ENCODE measurements around the gene ARHGEF10L. TPM values are rescaled to one million over a fixed set of nuclear protein-coding genes. Genes with fewer than 3 reads are reported as not detected.

ARHGEF10L gene
- total and polyA plus RNA-seq, 5 experiments from 2014 or later = 0.27 to 0.34 TPM; not detected in 3

DNA sequence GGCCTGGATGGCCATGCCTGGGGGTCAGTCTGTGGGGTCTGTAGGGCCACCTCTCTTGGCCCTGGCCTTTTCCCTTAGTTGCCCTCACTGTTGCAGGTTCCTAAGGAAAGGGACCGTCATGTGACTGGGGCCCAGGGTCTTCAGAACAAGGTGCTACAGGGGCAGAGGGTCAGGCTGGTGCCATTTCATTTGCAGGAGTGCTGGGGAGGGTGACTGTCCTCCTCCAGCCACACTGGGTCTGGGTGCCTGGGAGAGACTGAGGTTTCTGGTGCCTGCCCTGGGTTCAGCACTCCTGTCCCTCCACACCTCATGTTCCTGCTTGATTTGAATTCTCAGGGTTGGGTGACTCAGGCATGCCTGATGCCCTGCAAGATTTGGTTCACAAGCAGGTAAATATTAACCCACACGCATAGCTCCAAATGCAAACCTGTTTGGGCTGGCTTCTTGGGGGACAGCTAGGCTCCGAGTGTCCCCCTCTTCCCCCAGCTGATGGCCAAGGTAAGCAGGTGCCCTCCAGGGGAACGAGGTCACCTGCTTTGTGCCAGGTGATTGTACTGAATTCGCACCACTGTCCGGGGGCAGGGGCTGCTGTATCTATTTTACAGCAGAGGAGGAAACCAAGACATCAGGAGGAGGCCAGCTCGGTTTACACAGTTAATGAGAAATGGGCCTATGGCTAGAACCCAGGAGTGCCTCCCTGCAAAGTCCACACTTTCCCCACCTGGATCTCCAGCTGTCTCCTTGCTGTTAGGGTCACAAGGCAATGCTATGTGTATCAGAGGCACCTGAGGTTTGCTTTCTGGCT, 20.3 kb downstream of the ARHGEF10L start:
- H3K36me3 Mint-ChIP-seq = no peaks in the 10 kb centered on the region
- peaks cover 0 to 8% (median 0%) of the 10 kb centered on the region in 5 donors for H3K27me3 Mint-ChIP-seq
- no peak overlapping the region for H3K27ac Mint-ChIP-seq
- ATAC-seq = no peak
- H3K4me1 Mint-ChIP-seq = no peaks in the 10 kb centered on the region
- POLR2A ChIA-PET = no interaction called here
- H3K4me3 Mint-ChIP-seq = no peak overlapping the region
- no peaks in the 10 kb centered on the region for H3K9me3 Mint-ChIP-seq
- no peak for DNase-seq

DNA sequence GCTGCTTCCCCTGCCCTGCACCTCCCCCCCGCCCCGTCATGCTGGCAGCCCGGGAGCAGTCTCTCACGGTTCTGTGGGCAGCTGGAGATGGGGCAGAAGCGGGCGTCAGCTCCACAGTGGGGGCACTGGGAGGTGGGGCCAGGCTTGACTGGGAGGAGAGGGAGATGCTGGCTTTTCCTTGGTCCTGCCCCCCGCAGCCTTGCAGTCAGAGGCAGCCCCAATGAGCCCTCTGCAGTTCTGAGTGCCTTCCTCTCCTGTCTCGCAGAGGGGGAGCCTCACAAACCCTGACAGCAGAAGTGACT, 21.7 kb downstream of the ARHGEF10L start:
- peaks cover 0 to 5% (median 0%) of the 10 kb centered on the region in 5 donors for H3K27me3 Mint-ChIP-seq
- POLR2A ChIA-PET = no interaction called here
- H3K4me1 Mint-ChIP-seq = no peaks in the 10 kb centered on the region
- DNase-seq (no peak), ATAC-seq (no peak)
- no peaks in the 10 kb centered on the region for H3K36me3 Mint-ChIP-seq
- H3K4me3 Mint-ChIP-seq = no peak overlapping the region
- no peak overlapping the region for H3K27ac Mint-ChIP-seq
- H3K9me3 Mint-ChIP-seq = no peaks in the 10 kb centered on the region

DNA sequence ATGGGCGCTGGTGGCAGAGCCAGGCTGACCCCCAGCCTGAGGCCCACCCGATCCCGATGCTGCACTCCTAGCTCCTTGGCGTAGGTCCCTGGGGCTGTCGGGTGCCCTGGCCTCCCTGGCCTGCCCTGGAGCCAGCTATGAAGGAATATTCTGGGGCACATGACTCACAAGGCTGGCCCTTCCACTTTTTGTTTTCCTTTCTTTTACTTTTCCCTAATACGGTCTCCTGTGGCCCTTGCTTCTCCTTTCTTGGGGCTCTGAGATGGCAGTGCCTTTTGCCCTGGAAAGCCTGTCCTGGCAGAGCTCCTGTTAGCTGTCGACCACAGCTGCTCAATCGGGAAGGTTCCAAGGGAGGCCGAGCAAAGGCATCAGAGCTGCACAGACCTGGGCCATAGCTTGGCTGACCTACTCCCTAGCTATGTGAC, 22.1 kb downstream of the ARHGEF10L start:
- Mint-ChIP-seq H3K27ac (no peak overlapping the region), H3K27me3 (peaks cover 0 to 5% (median 0%) of the 10 kb centered on the region in 5 donors), H3K4me3 (no peak overlapping the region), H3K9me3 (no peaks in the 10 kb centered on the region), H3K4me1 (no peaks in the 10 kb centered on the region), H3K36me3 (no peaks in the 10 kb centered on the region)
- ATAC-seq (no peak), DNase-seq (no peak)
- POLR2A ChIA-PET = no interaction called here

DNA sequence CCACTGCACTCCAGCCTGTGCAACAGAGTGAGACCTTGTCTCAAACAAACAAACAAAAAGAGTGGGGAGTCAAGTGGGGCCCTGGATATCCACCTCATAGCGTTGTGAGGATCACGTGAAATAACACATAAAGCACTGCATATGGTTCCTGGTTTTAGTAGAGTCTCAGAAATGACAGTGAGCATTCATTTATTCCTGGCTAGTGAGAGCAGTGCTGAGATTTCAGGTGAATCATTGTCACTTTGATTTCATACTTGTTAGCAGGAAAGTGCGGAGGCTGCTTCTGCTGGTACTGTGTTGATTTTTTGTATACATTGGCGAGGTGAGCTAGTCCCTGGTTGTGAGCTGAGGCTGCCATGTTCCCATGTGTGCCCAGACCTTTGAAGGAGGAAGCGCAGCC, 22.9 kb downstream of the ARHGEF10L start:
- Mint-ChIP-seq H3K36me3 (no peaks in the 10 kb centered on the region), H3K4me3 (peak overlapping the region in 1 of 10 donors; percentile 11), H3K27me3 (peaks cover 0 to 5% (median 0%) of the 10 kb centered on the region in 5 donors)

DNA sequence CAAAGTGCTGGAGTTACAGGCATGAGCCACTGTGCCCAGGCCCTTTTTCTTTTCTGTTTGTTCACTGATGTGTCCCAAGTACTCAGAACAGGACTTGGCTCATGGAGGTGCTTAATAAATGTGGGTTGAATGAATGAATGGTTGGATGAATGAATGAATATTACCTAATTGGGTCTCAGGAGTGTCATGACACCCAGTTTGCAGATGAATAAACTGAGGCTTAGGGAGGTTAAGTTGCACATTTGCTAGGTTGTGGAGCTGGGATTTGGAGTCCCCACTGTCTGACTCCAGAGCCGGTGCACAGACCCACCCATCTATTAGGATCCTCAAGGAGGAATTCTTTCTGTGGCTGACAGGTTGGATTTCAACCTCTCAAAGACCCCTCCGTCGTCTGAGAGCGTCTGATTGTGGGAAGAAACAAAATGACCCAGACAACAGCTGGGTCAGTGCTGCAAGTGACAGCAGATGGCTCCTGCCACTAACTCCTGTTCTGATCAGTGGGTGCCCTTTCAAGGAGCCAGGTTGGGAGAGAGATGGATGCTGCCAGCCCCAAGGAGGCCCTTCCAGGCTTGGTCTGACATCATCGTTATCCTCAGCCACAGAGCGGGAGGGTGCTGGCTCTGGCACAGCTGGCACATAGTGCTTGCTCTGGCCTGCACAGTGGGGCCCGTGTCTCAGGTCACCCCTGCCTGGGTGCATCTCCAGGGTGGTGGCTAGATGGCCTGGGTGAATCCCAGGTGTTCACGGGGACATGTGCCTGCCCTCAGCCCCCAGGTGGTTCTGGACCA, 24.2 kb downstream of the ARHGEF10L start:
- ATAC-seq (no peak), DNase-seq (no peak)
- Mint-ChIP-seq H3K9me3 (no peaks in the 10 kb centered on the region), H3K36me3 (no peaks in the 10 kb centered on the region), H3K27ac (no peak overlapping the region), H3K27me3 (peaks cover 0 to 5% (median 1%) of the 10 kb centered on the region in 5 donors), H3K4me1 (no peaks in the 10 kb centered on the region), H3K4me3 (no peak overlapping the region)
- POLR2A ChIA-PET = no interaction called here

More for the DNA sequence above, 22.9 kb downstream of the ARHGEF10L start:
- no peak for ATAC-seq
- Mint-ChIP-seq H3K9me3 (no peaks in the 10 kb centered on the region), H3K27ac (no peak overlapping the region), H3K4me1 (no peaks in the 10 kb centered on the region)
- POLR2A ChIA-PET = no interaction called here
- DNase-seq = no peak

DNA sequence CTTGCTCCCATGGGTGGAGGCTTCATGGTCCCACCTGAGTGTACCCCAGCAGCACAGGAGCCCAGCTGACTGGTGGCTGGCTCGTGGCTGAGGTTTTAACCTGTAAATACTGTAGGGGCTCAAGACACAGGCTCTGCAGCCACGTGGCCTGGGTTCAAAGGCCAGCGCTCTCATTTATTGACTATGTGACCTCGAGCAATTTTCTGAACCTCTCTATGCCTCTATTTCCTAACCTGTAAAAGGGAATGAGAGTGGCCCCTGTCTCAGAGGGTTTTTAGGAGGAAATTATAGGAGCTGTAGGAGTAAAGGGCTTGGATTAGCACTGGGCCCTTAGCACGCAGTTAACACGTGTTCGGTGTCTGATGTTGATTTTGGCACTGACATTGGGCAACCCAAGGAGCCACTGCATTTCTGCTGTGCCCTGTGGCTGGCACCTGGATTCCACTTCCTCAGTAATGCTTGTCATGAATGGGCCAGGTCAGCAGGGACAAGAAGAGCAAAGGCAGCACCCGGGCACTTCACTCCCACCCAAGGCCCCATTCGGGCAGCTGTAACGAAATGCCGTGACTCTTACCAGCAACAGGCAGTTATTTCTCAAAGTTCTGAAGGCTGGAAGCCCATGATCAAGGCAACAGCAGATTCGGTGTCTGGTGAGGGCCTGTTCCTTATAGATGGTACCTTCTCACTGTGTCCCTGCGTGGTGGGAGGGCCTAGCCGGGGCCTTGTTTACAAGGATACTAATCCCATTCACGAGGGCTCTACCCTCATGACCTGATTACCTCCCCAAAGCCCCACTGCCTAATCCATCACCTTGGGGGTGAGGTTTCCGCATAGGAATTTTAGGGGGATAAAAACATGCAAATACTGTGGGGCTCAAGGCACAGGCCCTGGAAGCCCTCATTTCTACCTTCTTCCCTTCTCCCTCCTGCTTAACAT, 25.2 kb downstream of the ARHGEF10L start:
- Mint-ChIP-seq H3K27ac (no peak overlapping the region), H3K36me3 (no peaks in the 10 kb centered on the region), H3K4me3 (no peak overlapping the region), H3K9me3 (no peaks in the 10 kb centered on the region), H3K4me1 (no peaks in the 10 kb centered on the region), H3K27me3 (peaks cover 0 to 5% (median 2%) of the 10 kb centered on the region in 5 donors)
- POLR2A ChIA-PET = no interaction called here
- no peak for DNase-seq
- ATAC-seq = no peak

DNA sequence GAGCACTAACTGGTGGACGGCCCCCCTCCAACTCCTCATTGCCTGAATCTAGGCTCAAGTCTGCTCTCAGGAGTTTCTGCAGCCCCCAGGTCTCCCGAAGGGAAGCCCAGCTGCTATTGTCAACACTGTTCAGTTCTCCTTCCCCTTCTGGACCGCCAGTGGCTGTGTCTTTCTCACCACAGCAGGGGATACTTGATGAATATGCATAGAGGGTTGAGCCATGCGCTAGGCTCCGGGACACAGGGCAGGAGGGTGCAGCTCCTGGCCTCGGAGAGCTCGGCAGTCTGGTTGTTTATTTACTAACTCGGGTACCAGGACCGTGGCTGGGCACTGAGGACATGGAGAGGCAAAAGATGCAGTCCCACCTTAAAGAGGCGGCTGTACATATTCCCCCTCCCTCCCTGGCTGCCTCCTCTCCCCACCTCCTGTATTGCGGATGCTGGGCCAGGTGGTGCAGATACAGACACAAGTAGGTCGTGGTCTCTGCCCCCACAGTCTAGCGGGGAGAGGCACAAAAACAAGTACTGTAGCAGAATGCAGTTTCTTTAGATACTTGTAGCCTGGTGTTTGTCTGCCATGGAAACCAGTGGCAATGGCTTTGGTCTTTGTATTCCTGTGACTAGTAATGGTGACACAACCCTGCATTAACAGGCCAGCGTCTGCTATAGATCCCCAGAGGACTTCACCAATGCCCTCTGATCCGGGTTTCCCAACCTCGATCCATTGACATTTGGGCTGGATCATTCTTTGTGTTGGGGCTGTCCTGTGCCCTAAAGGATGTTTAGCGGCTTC, 26.2 kb downstream of the ARHGEF10L start:
- POLR2A ChIA-PET = no interaction called here
- no peak overlapping the region for H3K4me3 Mint-ChIP-seq
- no peak overlapping the region for H3K27ac Mint-ChIP-seq
- no peaks in the 10 kb centered on the region for H3K9me3 Mint-ChIP-seq
- H3K27me3 Mint-ChIP-seq = peaks cover 0 to 14% (median 4%) of the 10 kb centered on the region in 5 donors
- ATAC-seq (no peak), DNase-seq (no peak)
- H3K4me1 Mint-ChIP-seq = peaks cover 0 to 4% (median under 1%) of the 10 kb centered on the region in 4 donors
- H3K36me3 Mint-ChIP-seq = no peaks in the 10 kb centered on the region

DNA sequence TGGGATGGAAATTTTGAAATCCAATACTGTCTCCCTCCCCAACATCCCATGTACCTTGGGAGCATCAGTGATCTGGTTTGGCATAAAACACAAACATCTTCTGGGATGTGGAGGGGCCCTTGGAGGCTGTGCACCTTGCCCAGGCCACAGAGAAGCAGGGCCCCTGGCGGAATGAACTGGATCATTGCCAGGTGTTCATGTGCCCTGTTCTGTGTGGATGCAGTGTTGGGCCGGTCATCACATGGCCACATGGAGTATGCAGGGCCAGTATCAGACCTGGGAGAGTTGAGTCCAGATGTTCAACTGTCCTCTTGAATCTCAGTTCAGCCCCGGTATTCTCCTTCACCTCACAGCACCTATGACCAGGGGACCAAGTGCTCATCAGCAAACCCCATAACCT, 26.9 kb downstream of the ARHGEF10L start:
- no peaks in the 10 kb centered on the region for H3K36me3 Mint-ChIP-seq
- no peaks in the 10 kb centered on the region for H3K9me3 Mint-ChIP-seq
- H3K27ac Mint-ChIP-seq = no peak overlapping the region
- H3K4me1 Mint-ChIP-seq = peaks cover 0 to 4% (median under 1%) of the 10 kb centered on the region in 4 donors
- POLR2A ChIA-PET = no interaction called here
- ATAC-seq (no peak), DNase-seq (no peak)
- peaks cover 0 to 20% (median 4%) of the 10 kb centered on the region in 5 donors for H3K27me3 Mint-ChIP-seq
- H3K4me3 Mint-ChIP-seq = no peak overlapping the region

DNA sequence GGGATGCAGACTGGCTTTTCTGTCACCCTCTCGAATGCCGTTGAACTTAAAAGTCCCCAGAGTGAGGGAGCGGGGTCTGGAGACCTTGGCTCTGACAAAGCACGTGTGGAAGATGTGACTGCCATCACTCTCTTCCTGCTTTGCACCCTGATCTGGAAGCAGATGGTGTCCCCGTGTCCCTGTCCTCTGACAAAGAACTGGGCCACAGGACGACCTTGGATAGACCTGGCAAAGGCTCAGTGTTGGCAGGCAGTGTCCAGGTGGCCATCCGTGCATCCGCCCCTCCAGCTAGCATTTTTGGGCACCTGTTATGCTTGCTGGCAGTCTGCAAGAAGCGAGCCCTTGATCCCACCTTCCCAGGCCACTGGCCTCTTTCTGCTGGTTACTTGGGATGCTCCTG, 27.4 kb downstream of the ARHGEF10L start:
- Mint-ChIP-seq H3K27ac (no peak overlapping the region), H3K4me3 (no peak overlapping the region), H3K4me1 (peaks cover 0 to 4% (median under 1%) of the 10 kb centered on the region in 4 donors), H3K27me3 (peaks cover 0 to 20% (median 2%) of the 10 kb centered on the region in 5 donors), H3K36me3 (no peaks in the 10 kb centered on the region), H3K9me3 (no peaks in the 10 kb centered on the region)
- POLR2A ChIA-PET = no interaction called here
- DNase-seq (no peak), ATAC-seq (no peak)

DNA sequence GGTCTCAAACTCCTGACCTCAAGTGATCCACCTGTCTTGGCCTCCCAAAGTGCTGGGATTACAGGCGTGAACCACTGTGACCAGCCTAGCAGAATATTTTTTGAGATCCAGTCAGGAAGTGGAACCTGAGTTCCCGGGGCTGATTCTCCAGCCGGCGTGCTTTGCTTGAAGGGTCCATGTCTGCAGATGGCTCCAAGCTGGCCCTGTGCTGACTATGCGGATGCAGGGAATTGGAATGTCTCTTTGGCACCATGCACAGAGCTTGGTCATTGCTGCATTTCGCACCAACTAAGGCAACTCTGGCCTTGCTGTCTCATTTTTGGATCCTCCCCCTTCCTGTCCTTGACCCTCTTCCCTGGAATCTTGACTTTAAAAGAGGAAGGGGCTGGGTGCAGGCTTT, 28.1 kb downstream of the ARHGEF10L start:
- no peaks in the 10 kb centered on the region for H3K9me3 Mint-ChIP-seq
- peaks cover 0 to 4% (median under 1%) of the 10 kb centered on the region in 4 donors for H3K4me1 Mint-ChIP-seq
- DNase-seq = no peak
- ATAC-seq = no peak
- no peak overlapping the region for H3K27ac Mint-ChIP-seq
- POLR2A ChIA-PET = no interaction called here
- peaks cover 0 to 19% (median 2%) of the 10 kb centered on the region in 5 donors for H3K27me3 Mint-ChIP-seq
- H3K4me3 Mint-ChIP-seq = no peak overlapping the region
- no peaks in the 10 kb centered on the region for H3K36me3 Mint-ChIP-seq

DNA sequence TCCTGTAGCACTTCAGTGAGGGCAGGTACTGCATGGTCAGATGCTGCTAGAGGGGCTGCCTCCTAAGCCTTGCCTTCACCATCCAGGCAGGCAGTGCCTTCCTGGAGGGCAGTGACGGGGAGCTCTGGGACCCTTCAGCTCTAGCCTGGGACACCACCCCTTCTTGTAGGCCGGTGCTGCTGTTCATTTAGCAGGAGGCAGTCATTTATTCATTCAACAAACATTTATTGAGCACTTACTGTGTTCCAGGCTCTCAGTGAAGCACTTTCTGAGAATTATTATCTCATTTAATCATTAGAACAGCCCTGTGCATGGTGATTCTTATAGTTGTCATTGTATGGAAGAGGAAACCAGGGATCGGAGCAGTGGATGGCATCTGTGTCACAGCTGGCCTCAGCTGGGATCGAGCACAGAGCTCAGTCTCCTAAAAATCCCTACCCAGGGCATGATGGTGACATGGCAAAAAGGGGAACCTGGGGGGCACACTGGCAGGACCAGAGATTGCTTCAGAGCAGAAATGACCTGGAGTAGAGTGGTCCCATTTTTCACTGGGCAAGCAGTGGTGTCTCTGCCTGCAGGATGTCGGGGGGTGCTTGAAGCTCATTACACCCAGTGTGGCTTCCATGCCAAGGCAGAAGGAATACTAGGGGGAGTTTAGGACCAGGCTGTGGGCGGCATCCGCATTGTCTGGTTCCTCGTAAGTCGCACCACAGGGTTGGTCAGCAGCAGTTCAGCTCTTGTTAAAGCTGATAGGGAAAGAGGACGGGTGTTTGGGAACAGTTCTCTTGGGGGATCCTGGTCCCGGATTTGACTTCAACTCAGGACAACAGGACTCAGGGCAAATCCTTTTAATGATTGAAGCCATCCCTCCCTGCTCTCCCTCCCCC, 28.8 kb downstream of the ARHGEF10L start:
- Mint-ChIP-seq H3K27me3 (peaks cover 0 to 16% (median 2%) of the 10 kb centered on the region in 5 donors), H3K4me1 (peaks cover 0 to 4% (median under 1%) of the 10 kb centered on the region in 4 donors), H3K27ac (no peak overlapping the region), H3K36me3 (no peaks in the 10 kb centered on the region), H3K9me3 (no peaks in the 10 kb centered on the region), H3K4me3 (no peak overlapping the region)
- no peak for DNase-seq
- POLR2A ChIA-PET = no interaction called here
- ATAC-seq = no peak
